OCI-LY7 (cell line): ENCODE results near the gene CD300A.

Experiments used
- EZH2phosphoT487 ChIP-seq: fragments of 200-600 bp; sonication (generic); IDR thresholded peaks from 2 replicates; pipeline ENCODE4 v1.6.1; 2018; ENCODE audit warnings: low read depth, borderline replicate concordance, mild to moderate bottlenecking, mixed run types, antibody characterized with exemption, low read length, moderate library complexity, mixed read lengths
- TF ChIP-seq, protein P1 (sequence below): fragments of 200-600 bp; sonication (generic); conservative IDR thresholded peaks from 2 replicates; pipeline ENCODE4 v1.5.1; 2014; ENCODE audit warnings: mild to moderate bottlenecking, antibody characterized with exemption, low read length, moderate library complexity, mixed read lengths

DNA sequence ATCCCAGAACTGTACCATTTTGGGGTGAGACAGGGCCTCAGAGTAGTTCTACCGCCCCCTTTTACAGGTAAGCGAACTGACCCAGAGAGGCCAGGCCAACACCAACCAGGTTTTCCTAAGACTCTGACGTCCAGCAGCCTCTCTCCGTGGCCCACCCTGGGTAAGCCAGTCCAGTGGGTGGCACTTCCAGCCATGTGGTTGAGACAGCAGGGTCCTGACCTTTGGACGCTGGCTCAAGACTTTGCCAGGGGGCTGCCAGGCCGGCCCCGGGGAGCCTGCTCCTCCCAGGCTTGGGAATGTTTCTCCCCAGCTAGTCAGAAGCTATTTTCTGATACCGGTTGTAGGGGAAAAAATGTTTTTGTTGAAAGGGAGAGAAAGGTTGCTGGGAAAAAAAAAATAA lies 17.7 kb upstream of the CD300A start:
- TF ChIP-seq, protein P1, sequence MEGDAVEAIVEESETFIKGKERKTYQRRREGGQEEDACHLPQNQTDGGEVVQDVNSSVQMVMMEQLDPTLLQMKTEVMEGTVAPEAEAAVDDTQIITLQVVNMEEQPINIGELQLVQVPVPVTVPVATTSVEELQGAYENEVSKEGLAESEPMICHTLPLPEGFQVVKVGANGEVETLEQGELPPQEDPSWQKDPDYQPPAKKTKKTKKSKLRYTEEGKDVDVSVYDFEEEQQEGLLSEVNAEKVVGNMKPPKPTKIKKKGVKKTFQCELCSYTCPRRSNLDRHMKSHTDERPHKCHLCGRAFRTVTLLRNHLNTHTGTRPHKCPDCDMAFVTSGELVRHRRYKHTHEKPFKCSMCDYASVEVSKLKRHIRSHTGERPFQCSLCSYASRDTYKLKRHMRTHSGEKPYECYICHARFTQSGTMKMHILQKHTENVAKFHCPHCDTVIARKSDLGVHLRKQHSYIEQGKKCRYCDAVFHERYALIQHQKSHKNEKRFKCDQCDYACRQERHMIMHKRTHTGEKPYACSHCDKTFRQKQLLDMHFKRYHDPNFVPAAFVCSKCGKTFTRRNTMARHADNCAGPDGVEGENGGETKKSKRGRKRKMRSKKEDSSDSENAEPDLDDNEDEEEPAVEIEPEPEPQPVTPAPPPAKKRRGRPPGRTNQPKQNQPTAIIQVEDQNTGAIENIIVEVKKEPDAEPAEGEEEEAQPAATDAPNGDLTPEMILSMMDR, result no peak
- no peak for TF ChIP-seq EZH2phosphoT487
